IMR-90 (cell line): ENCODE results near the gene GLT8D2. TPM values are rescaled to one million over a fixed set of nuclear protein-coding genes. Genes with fewer than 3 reads are reported as not detected.

ENCODE experiments used
- ATAC-seq: fragments of 200-7000 bp; cut with Tn5 transposase; 2 replicates; pipeline ENCODE4 v1.9.1; 2020; ENCODE audit warnings: low read depth, mild to moderate bottlenecking, moderate library complexity
- BruUV-seq: library from RNA; stranded (reverse); fragments of 400-500 nt; replicated peaks from 2 replicates; lab custom pipeline; 2021; lab: Mats Ljungman, UMichigan
- CTCF ChIA-PET: fragments of 300-600 bp; formaldehyde crosslinking; extraction: SDS; loops from one replicate; lab custom pipeline; 2021; ENCODE audit warnings: antibody characterized with exemption; lab: Yijun Ruan, JAX
- POLR2A ChIA-PET: fragments of 300-600 bp; sonication (Branson Sonifier 250); formaldehyde crosslinking; loops from one replicate; lab custom pipeline; 2022; ENCODE audit warnings: antibody characterized with exemption; ENCODE audit not compliant: unreplicated experiment; lab: Charles Lee
- DNase-seq: peaks from one replicate; pipeline ENCODE4 v3.0.0; 2013
- H2AFZ ChIP-seq: replicated peaks from 2 replicates; pipeline ENCODE3; 2013; ENCODE audit warnings: low read length, mild to moderate bottlenecking; ENCODE audit not compliant: poor library complexity
- H2AK5ac ChIP-seq: 2 replicates; pipeline ENCODE4 v1.6.1; 2013; ENCODE audit warnings: low read depth, low read length, inconsistent platforms
- H2AK9ac ChIP-seq: replicated peaks from 2 replicates; pipeline ENCODE3; 2013; ENCODE audit warnings: mild to moderate bottlenecking, low read depth, low read length, moderate library complexity; ENCODE audit not compliant: poor library complexity
- H2BK120ac ChIP-seq: 2 replicates; pipeline ENCODE4 v1.6.1; 2013; ENCODE audit warnings: low read depth, low read length, inconsistent platforms
- H2BK15ac ChIP-seq: 3 replicates; pipeline ENCODE4 v1.6.1; 2013; ENCODE audit warnings: low read depth, low read length, inconsistent platforms
- H2BK20ac ChIP-seq: 2 replicates; pipeline ENCODE4 v1.6.1; 2013; ENCODE audit warnings: low read depth, mild to moderate bottlenecking, inconsistent platforms, low read length, moderate library complexity
- H2BK5ac ChIP-seq: 2 replicates; pipeline ENCODE4 v1.6.1; 2013; ENCODE audit warnings: mild to moderate bottlenecking, low read depth, low read length, inconsistent platforms; ENCODE audit not compliant: poor library complexity, severe bottlenecking
- H3K14ac ChIP-seq: replicated peaks from 2 replicates; pipeline ENCODE4 v1.6.1; 2013; ENCODE audit warnings: low read depth, low read length, inconsistent platforms
- H3K18ac ChIP-seq: 2 replicates; pipeline ENCODE4 v1.6.1; 2013; ENCODE audit warnings: low read depth, low read length, control low read depth
- H3K23ac ChIP-seq: 2 replicates; pipeline ENCODE4 v1.6.1; 2013; ENCODE audit warnings: low read depth, low read length, inconsistent platforms
- H3K27ac ChIP-seq: 2 replicates; pipeline ENCODE4 v1.5.1; 2013; ENCODE audit warnings: mild to moderate bottlenecking, control low read depth, low read length; ENCODE audit not compliant: insufficient read depth
- H3K27me3 ChIP-seq: 2 replicates; pipeline ENCODE4 v1.6.1; 2013; ENCODE audit warnings: low read length; ENCODE audit not compliant: control insufficient read depth, insufficient read depth
- H3K36me3 ChIP-seq: 2 replicates; pipeline ENCODE4 v1.6.1; 2013; ENCODE audit warnings: low read length, mixed read lengths; ENCODE audit not compliant: control insufficient read depth, insufficient read depth
- H3K4ac ChIP-seq: 2 replicates; pipeline ENCODE4 v1.6.1; 2013; ENCODE audit warnings: low read depth, low read length, inconsistent platforms
- H3K4me1 ChIP-seq: 2 replicates; pipeline ENCODE4 v1.6.1; 2013; ENCODE audit warnings: low read length, mixed read lengths; ENCODE audit not compliant: control insufficient read depth, insufficient read depth
- H3K4me2 ChIP-seq: 2 replicates; pipeline ENCODE4 v1.6.1; 2013; ENCODE audit warnings: low read depth, mild to moderate bottlenecking, control low read depth, low read length, moderate library complexity
- H3K4me3 ChIP-seq: 2 replicates; pipeline ENCODE4 v1.5.1; 2013; ENCODE audit warnings: low read depth, mild to moderate bottlenecking, control low read depth, low read length, moderate library complexity; ENCODE audit not compliant: insufficient read depth
- H3K56ac ChIP-seq: 2 replicates; pipeline ENCODE4 v1.6.1; 2013; ENCODE audit warnings: low read length, inconsistent platforms; ENCODE audit not compliant: insufficient read depth; ENCODE audit errors: extremely low read depth
- H3K79me1 ChIP-seq, 2 experiments: 2 replicates each; pipeline ENCODE4 v1.6.1; 2013; ENCODE audit warnings: low read length in 2 of 2, inconsistent platforms in 1 of 2, low read depth in 1 of 2
- H3K9ac ChIP-seq: 2 replicates; pipeline ENCODE4 v1.6.1; 2013; ENCODE audit warnings: low read depth, low read length, control low read depth
- H3K9me1 ChIP-seq: 2 replicates; pipeline ENCODE4 v1.6.1; 2013; ENCODE audit warnings: low read length, inconsistent platforms; ENCODE audit not compliant: insufficient read depth
- H3K9me3 ChIP-seq: 2 replicates; pipeline ENCODE4 v1.6.1; 2013; ENCODE audit warnings: low read length; ENCODE audit not compliant: control insufficient read depth, insufficient read depth
- H4K20me1 ChIP-seq: 2 replicates; pipeline ENCODE4 v1.6.1; 2013; ENCODE audit warnings: low read length, inconsistent platforms; ENCODE audit not compliant: insufficient read depth
- H4K5ac ChIP-seq: 2 replicates; pipeline ENCODE4 v1.6.1; 2013; ENCODE audit warnings: mild to moderate bottlenecking, low read depth, low read length, control low read depth
- H4K8ac ChIP-seq, 2 experiments: 2 replicates each; pipeline ENCODE4 v1.6.1; 2013; ENCODE audit warnings: low read depth in 2 of 2, low read length in 2 of 2, control low read depth in 1 of 2, inconsistent platforms in 1 of 2
- H4K91ac ChIP-seq: 2 replicates; pipeline ENCODE4 v1.6.1; 2013; ENCODE audit warnings: low read depth, low read length, inconsistent platforms; ENCODE audit not compliant: insufficient read depth
- CHD1 ChIP-seq: IDR thresholded peaks from 2 replicates; pipeline ENCODE4 v1.6.1; 2012; ENCODE audit warnings: low read depth, low read length, improper control_type of control experiment
- CTCF ChIP-seq: conservative IDR thresholded peaks from 2 replicates; pipeline ENCODE4 v1.5.1; 2012; ENCODE audit warnings: mild to moderate bottlenecking, low read depth, low read length, improper control_type of control experiment
- ELK1 ChIP-seq: fragments of 150-350 bp; IDR thresholded peaks from 2 replicates; pipeline ENCODE4 v1.6.1; 2016; ENCODE audit warnings: low read depth, mild to moderate bottlenecking, low read length, moderate library complexity, borderline replicate concordance
- MAFK ChIP-seq: IDR thresholded peaks from 2 replicates; pipeline ENCODE4 v1.6.1; 2012; ENCODE audit warnings: low read depth, low read length, improper control_type of control experiment
- MXI1 ChIP-seq: IDR thresholded peaks from 2 replicates; pipeline ENCODE4 v1.6.1; 2012; ENCODE audit warnings: low read depth, mild to moderate bottlenecking, low read length, moderate library complexity, borderline replicate concordance
- NFE2L2 ChIP-seq: fragments of 150-350 bp; IDR thresholded peaks from 2 replicates; pipeline ENCODE4 v1.6.1; 2016; ENCODE audit warnings: low read depth, mild to moderate bottlenecking, low read length
- RAD21 ChIP-seq: IDR thresholded peaks from 2 replicates; pipeline ENCODE4 v1.6.1; 2012; ENCODE audit warnings: low read length, improper control_type of control experiment
- RCOR1 ChIP-seq: IDR thresholded peaks from 2 replicates; pipeline ENCODE4 v1.6.1; 2012; ENCODE audit warnings: mild to moderate bottlenecking, low read length, improper control_type of control experiment; ENCODE audit not compliant: insufficient replicate concordance
- RFX5 ChIP-seq: IDR thresholded peaks from 2 replicates; pipeline ENCODE4 v1.8.0; 2012; ENCODE audit warnings: low read depth, mild to moderate bottlenecking, low read length, moderate library complexity
- SMC3 ChIP-seq: fragments of 150-350 bp; IDR thresholded peaks from 2 replicates; pipeline ENCODE4 v1.6.1; 2016; ENCODE audit warnings: low read depth, mild to moderate bottlenecking, antibody characterized with exemption, low read length, moderate library complexity
- WGBS, 2 experiments: methylation state at CpG; one replicate each; pipeline versions ENCODE4 v1.1.5 to v1.1.7; 2013; ENCODE audit warnings: missing lambda C conversion rate in 2 of 2; ENCODE audit not compliant: insufficient read length in 1 of 2; ENCODE audit errors: extremely low coverage in 2 of 2; 5-methylcytosine and 5-hydroxymethylcytosine counted together
- dilution Hi-C: fragments of 300-500 bp; cut with HindIII; formaldehyde crosslinking; loops from one replicate; pipeline ENCODE4 v1.14.3; 2018; ENCODE audit warnings: low sequenced_read_pairs; ENCODE audit not compliant: unreplicated experiment
- in situ Hi-C: fragments of 300-500 bp; cut with MboI; formaldehyde crosslinking; loops from 3 replicates; pipeline ENCODE4 v1.14.3; 2019; ENCODE audit warnings: low sequenced_read_pairs, inconsistent platforms, mixed read lengths
- intact Hi-C: fragments of 100-400 bp; cut with micrococcal nuclease; formaldehyde crosslinking; loops from 2 replicates; pipeline ENCODE4 v1.10.0; 2022
- polyA plus RNA-seq, 3 experiments: library from polyadenylated mRNA; depleted of rRNA; stranded (reverse); fragments of >200 nt; gene quantifications; 2 replicates each; pipeline ENCODE4 v1.2.3, GENCODE V29; 2012; ENCODE audit warnings: low replicate concordance in 1 of 3
- total RNA-seq: library from RNA; depleted of rRNA; stranded (reverse); fragments of >200 nt; gene quantifications from 2 replicates; pipeline ENCODE4 v1.2.3, GENCODE V29; 2012

GLT8D2 gene
- total and polyA plus RNA-seq, 2 of the 4 experiments (the other 2 are of a cell fraction): 33.5 to 47.9 TPM

GRCh38 chr12:103944964-103945363 is 105.0 kb downstream of the GLT8D2 start:
- POLR2A ChIA-PET: no interaction called here
- intact Hi-C loops: loop anchor here (10.0 kb wide), 1 partner anchor 380 kb away; no protein-coding TSS in a partner anchor
- no peak for ATAC-seq

More at GRCh38 chr12:103944964-103945363, 105.0 kb downstream of the GLT8D2 start:
- no peak overlapping the region for H2AFZ ChIP-seq
- no peak overlapping the region for H3K9ac ChIP-seq
- H3K18ac ChIP-seq: no peak overlapping the region
- no peak overlapping the region for H3K4me3 ChIP-seq
- H3K4me2 ChIP-seq: no peak overlapping the region
- H3K56ac ChIP-seq: no peak overlapping the region
- H2BK20ac ChIP-seq: no peak overlapping the region
- in situ Hi-C loops: no loop called here
- no peaks in the 10 kb centered on the region for H3K9me3 ChIP-seq
- peaks cover 21 to 31% of the 10 kb centered on the region in 2 experiments for H3K79me1 ChIP-seq
- no TSS peak for BruUV-seq
- H2BK15ac ChIP-seq: no peak overlapping the region
- no peak overlapping the region for H4K8ac ChIP-seq
- TF ChIP-seq SMC3: no peak
- no peak for TF ChIP-seq RFX5
- no peak for TF ChIP-seq NFE2L2
- no peak for TF ChIP-seq CTCF
- no peak for TF ChIP-seq ELK1
- TF ChIP-seq MAFK: no peak
- TF ChIP-seq MXI1: no peak
- no peak for TF ChIP-seq RCOR1
- no peak for TF ChIP-seq RAD21
- no peak for TF ChIP-seq CHD1
- H3K27me3 ChIP-seq: no peaks in the 10 kb centered on the region
- no CpG with 5 or more reads among the region's 3 CpGs for WGBS, 2 experiments
- peaks cover 61% of the 10 kb centered on the region for H3K36me3 ChIP-seq
- H3K9me1 ChIP-seq: no peaks in the 10 kb centered on the region
- H2AK5ac ChIP-seq: no peak overlapping the region
- dilution Hi-C loops: no loop called here
- H4K5ac ChIP-seq: no peak overlapping the region
- H2BK5ac ChIP-seq: no peak overlapping the region
- DNase-seq: no peak
- no peak overlapping the region for H2BK120ac ChIP-seq
- H4K20me1 ChIP-seq: peaks cover 6% of the 10 kb centered on the region; the same call in 1 of the 2 replicates
- H3K4me1 ChIP-seq: no peaks in the 10 kb centered on the region
- H2AK9ac ChIP-seq: no peak overlapping the region
- no peak overlapping the region for H3K4ac ChIP-seq
- no peak overlapping the region for H3K23ac ChIP-seq
- no peak overlapping the region for H3K14ac ChIP-seq
- CTCF ChIA-PET: no interaction called here
- no peak overlapping the region for H4K91ac ChIP-seq
- no peak overlapping the region for H3K27ac ChIP-seq
